H1 (cell line): Measurements from ENCODE around the gene BAZ2B. TPM values are rescaled to one million over a fixed set of nuclear protein-coding genes. Genes with fewer than 3 reads are reported as not detected.

Experiments used
- BRCA1 ChIP-seq: IDR thresholded peaks from 2 replicates; pipeline ENCODE4 v1.6.1; 2012; ENCODE audit warnings: low read depth, low read length, improper control_type of control experiment
- CEBPB ChIP-seq: IDR thresholded peaks from 2 replicates; pipeline ENCODE4 v1.6.1; 2012; ENCODE audit warnings: low read depth, low read length
- CTCF ChIP-seq, 3 experiments: IDR thresholded peaks; 1 replicate in 2 of 3; 2 replicates in 1 of 3; pipeline versions ENCODE4 v1.5.1 to v1.6.1; 2011; ENCODE audit warnings: low read length in 3 of 3, mild to moderate bottlenecking in 3 of 3, inconsistent platforms in 2 of 3, low read depth in 1 of 3, moderate library complexity in 1 of 3; ENCODE audit not compliant: insufficient read depth in 1 of 3; ENCODE audit errors: control extremely low read depth in 1 of 3
- NANOG ChIP-seq: IDR thresholded peaks from 2 replicates; pipeline ENCODE4 v1.6.1; 2011; ENCODE audit warnings: low read length, low read depth, mild to moderate bottlenecking, inconsistent platforms; ENCODE audit not compliant: insufficient read depth, poor library complexity, severe bottlenecking
- RXRA ChIP-seq: IDR thresholded peaks from 2 replicates; pipeline ENCODE4 v1.6.1; 2011; ENCODE audit warnings: low read depth, mild to moderate bottlenecking, low read length, moderate library complexity; ENCODE audit not compliant: insufficient read depth
- YY1 ChIP-seq: IDR thresholded peaks from 2 replicates; pipeline ENCODE4 v1.6.1; 2011; ENCODE audit warnings: low read depth, mild to moderate bottlenecking, low read length
- polyA plus RNA-seq, 7 experiments: library from polyadenylated mRNA; depleted of rRNA in 3 of 7; stranded (reverse) in 5 of 7; unstranded in 2 of 7; fragments of >200 nt in 5 of 7; fragments of 200-250 nt in 2 of 7; gene quantifications; 1 replicate in 5 of 7; 2 replicates in 1 of 7; 4 replicates in 1 of 7; pipeline versions ENCODE4 v1.2.1 to v1.2.3, GENCODE V29; 2011 to 2013; ENCODE audit warnings: missing spikeins in 2 of 7, mixed read lengths in 2 of 7
- total RNA-seq: library from RNA; stranded (reverse); fragmentation: NEBNext Ultra II Directional; extraction: Animal tissue kit (Norgen Biotek cat#: 25700); gene quantifications from 2 replicates; pipeline ENCODE4 v1.2.1, GENCODE V29; 2021

BAZ2B gene
- total and polyA plus RNA-seq, 2 of the 8 experiments (the other 6 are each of a cell fraction or from before 2014, with no cell fraction given), result 15.2 to 46.3 TPM

- TF ChIP-seq CTCF (IDR thresholded peaks at IDR 0.05; ENCODE audit: control extremely low read depth in 1 of 3, insufficient read depth in 1 of 3, low read depth in 1 of 3, low read length in 3 of 3) (no peak), RXRA (no peak), YY1 (no peak), CEBPB (no peak), NANOG (no peak), BRCA1 (no peak)
These were observed 155.3 kb downstream of the BAZ2B start (continued) for GRCh38 chr2:159461076-159461475.
